NCI-H2029 treated with DMSO at 0.1 percent for 48 hours (cell line): ENCODE measurements around the gene GMNN.
"Not testable (repeated sequence)": the region's sequence is repeated elsewhere in the genome, so short reads cannot be mapped to it uniquely, and the experiment has no call there.

ENCODE experiments used
- DNase-seq: peaks from one replicate; lab custom pipeline; 2025; lab: John Stamatoyannopoulos, UW

GMNN gene

GRCh38 chr6:24761851-24762250, 12.9 kb upstream of the GMNN start:
- DNase-seq = no peak

DNA sequence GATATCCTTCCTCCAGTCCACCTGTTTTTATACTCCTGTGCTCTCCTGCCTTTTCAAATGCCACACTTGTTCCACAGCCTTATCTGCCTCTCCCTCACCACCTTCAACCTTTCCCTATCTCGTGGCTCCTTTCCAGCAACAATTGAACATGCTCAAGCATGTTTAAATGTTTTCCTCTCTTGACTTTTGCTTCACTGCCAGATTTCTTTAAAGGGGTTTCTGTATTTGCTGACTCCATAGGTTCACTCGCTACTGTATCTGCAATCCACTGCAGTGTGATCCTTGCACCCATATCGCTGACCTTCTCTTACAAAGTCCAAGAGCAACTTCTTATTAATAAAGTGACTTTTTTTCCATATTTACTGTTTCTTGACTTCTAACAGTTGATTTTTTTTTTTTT, 11.2 kb upstream of the GMNN start:
- DNase-seq = peak; percentile 79

GRCh38 chr6:24764833-24765828, 9.6 kb upstream of the GMNN start:
- DNase-seq = not testable (repeated sequence)

- not testable (repeated sequence) for DNase-seq
Measured at GRCh38 chr6:24765968-24766367, 8.8 kb upstream of the GMNN start.

DNA sequence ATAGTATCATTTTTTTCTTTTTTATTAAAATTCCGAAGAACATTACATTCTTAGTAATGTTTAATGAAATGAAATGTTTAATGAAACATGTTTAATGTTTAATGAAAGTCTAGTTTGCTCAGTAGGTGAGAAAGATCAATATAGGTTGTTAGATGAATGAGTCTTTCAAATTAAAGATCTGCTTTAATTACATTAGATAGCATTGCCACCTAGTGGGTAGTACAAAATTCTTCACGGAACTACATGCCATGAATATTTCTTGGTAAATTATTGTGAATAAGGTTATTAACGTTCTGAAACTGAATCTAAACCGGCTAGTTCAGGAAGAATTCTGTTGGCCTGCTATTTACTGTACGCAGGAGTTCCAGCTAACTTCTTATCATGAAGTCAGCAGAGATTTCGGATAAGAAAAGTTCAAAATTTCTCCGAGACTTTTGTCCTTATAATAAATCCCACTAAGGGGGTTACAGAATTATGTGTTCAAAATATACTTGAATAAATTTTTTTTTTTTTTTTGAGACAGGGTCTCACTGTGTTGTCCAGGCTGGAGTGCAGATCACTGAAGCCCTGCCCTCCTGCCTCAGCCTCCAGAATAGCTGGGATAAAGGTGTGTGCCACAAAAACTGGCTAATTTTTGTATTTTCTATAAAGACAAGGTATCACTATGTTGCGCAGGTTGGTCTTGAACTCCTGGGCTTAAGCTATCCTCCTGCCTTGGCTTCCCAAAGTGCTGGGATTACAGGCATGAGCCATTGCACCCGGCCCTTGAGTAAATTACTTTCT, 7.9 kb upstream of the GMNN start:
- no peak for DNase-seq

GRCh38 chr6:24768361-24768760, 6.4 kb upstream of the GMNN start:
- no peak for DNase-seq

- no peak for DNase-seq
Measured at GRCh38 chr6:24775520-24776058, 852 bp downstream of the GMNN start.

GRCh38 chr6:24777227-24777626, 2.5 kb downstream of the GMNN start:
- DNase-seq = no peak

- no peak for DNase-seq
Measured at GRCh38 chr6:24778121-24778520, 3.4 kb downstream of the GMNN start.

DNA sequence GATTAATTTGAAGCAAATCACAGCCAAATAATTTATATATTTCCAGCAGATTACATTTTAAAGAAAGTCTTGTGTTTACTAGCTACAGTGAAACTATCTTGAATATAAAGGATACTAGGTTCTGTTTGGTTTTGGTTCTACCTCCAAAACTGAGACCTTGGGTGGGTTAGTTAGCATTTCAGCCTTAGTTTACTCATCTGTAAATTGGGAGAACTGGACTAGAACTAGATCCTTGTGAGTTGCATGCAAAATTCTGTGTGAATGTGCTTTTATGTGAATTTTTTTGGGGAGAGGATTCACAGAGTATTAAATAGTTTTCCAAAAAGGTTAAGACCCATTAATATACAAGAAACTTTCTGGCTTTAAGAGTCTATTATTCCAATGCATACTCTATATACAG, 4.1 kb downstream of the GMNN start:
- no peak for DNase-seq

DNA sequence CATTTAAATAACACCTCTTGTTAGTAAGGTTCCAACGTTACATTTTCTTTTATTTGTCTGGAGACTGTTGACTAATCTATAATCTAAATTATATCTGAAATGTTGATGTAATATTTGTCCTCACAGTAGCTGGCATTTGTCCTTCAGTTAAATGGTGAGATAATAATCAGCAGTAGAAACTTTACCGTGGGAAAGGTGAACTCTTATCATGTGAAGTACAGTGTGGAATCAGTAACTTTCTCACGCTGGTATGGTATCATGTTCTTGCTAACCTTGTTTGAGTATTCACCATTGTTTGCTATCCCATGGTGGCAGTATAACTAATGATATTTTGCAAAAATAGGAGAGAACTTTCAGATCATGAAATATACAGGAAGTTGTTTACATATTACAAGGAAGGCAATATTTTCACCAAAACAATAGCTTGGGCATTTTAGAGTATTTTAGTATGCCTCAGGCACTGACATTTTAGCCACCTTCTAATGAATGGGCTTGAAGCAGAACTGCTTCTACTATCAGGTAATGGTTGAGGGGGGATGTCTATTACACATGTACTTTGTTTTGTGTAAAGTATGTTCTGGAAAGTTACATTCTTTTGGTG, 4.8 kb downstream of the GMNN start:
- DNase-seq = no peak

DNA sequence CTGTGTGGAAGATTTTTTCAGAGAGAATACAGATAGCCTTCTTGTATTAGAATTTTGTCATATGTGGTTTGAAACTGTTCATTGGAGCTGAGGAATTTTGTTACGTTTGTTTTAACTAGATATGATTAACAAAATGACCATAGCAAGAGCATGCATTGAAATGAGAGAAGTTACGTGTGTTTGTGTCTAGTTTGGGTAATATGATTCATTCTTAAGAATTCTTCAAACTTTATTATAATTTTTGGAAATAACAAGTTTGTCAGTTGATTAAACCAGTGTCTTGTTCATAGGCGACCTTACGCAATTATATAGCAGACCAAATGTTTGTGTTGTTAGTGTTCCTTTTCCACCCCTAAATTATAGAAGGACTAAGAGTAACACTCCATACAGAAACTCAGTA, 5.5 kb downstream of the GMNN start:
- DNase-seq = no peak

GRCh38 chr6:24788031-24788665, 13.4 kb downstream of the GMNN start:
- DNase-seq = no peak

- DNase-seq = no peak
Measured at GRCh38 chr6:24795106-24795505, 20.4 kb downstream of the GMNN start.

DNA sequence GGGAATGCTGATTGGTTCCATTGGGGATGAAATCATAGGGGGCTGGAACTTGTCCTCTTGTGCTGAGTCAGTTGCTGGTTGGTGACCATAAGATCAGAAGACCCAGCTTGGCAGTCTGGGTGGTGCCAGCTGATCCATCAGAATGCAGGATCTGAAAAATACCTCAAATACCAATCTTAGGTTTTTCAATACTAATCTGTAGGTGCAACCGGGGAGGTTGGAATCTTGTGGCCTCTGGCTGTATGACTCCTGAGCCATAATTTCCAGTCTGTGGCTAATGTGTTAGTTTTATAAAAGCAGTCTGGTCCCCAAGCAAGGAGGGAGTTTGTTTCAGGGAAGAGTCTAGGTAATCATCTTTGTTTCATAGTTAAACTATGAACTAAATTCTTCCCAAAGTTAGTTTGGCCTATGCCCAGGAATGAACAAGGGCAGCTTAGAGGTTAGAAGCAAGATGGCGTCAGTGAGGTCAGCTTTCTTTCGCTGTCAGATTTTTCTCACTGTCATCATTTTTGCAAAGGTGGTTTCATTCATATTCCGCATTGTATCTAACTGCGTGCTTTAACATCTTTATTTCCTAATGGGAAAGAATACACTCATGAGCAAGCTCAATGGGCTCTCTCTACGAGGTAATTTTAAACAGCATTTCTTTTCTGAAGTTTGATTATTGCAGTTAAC, 22.0 kb downstream of the GMNN start:
- no peak for DNase-seq

DNA sequence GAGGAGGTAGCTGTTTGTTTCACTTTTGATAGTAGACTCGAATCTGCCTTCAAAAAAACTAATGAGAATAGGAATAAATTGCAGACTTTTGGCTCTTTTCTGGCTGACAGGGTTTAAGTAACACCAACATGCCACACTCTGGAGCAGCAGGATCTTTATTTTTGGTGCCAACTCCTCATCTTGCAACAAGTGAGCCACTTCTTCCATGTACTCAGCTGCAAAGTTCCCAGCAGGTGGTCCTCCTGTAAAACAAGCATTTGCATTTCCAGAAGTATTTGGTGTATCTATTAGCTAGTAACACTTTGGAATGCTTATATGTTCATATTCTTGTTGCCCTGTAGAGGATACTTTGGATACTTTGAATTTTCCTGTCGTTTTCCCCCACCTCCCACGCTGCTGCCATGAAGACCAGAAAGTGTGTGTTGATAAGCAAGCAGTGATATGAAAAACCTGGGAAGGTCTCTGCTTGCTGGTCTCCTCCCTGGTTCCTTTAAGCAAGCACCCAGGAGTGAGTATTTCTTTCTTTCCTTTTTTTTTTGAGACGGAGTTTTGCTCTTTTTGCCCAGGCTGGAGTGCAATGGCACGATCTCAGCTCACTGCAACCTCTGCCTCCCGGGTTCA, 23.0 kb downstream of the GMNN start:
- no peak for DNase-seq

- DNase-seq = no peak
Measured at GRCh38 chr6:24798740-24799540, 24.2 kb downstream of the GMNN start, which contains the start of gene ARMH2. Gene ARMH2 (minus strand): TSS chr6:24798917. CDS start chr6:24798857, 60 bp downstream.

DNA sequence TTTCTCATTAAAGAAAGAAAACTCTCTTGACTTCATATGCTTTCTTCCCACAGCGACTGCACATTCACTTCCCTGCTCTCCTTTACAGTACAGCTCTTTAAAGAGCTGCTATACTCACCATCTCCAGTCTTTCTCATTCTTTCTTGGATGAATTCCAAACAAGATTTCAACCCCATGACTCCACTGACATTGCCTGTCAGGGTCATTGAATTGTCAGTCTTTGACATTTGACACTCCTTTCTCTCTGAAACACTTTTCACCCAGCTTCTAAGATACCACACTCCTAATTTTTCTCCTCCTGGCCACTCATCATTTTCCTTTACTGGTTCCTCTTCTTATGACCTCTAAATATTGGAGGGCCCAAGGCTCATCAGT, 24.8 kb downstream of the GMNN start:
- no peak for DNase-seq

- no peak for DNase-seq
Measured at GRCh38 chr6:24802271-24803059, 27.7 kb downstream of the GMNN start.
